GM21447 (cell line): ENCODE results near the gene SMURF2.

Experiments
- ATAC-seq: cut with Tn5 transposase; IDR thresholded peaks from one replicate; pipeline ENCODE4 v1.9.1; 2021; ENCODE audit not compliant: unreplicated experiment

SMURF2 gene

GRCh38 chr17:64505340-64506200 is 156.5 kb downstream of the SMURF2 start:
- ATAC-seq: peak; percentile 33

GRCh38 chr17:64504769-64505339 is 157.3 kb downstream of the SMURF2 start:
- no peak for ATAC-seq

GRCh38 chr17:64503821-64504768 is 158.0 kb downstream of the SMURF2 start:
- ATAC-seq: no peak

DNA sequence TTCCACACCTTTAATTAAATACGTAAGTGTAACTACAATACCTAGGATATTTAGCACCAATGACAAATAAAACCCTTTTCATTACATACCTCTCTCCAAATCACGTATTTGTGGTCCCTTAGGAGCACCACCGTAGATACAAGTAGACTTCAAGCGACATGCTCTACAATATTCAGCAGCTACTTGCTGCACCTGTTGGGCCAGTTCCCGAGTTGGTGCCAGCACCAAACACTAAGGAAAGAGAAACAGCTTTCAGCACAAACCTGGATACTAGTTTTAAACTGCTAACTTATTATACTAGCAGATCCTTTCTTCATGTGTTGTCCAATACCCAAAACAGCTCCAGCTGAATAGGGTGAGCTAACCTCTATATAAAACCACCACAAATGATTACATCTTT is 158.8 kb downstream of the SMURF2 start:
- no peak for ATAC-seq

DNA sequence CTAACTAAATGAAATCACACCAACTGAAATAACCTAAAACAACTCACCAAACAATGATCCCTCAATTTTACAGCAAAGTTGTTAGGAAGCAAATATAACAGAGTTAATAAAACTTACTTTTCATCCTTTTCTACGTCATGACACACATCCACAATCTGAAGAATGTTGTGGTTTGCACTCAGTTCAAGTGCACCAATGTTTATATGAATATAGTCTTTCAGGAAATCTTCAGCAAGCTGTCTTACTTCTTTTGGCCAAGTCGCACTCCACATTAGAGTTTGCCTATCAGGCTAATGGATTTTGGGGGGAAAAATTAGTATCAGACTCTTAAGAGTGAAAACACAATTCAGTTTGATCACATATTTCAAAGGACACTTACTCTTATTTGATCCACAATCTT is 159.3 kb downstream of the SMURF2 start:
- ATAC-seq: no peak

DNA sequence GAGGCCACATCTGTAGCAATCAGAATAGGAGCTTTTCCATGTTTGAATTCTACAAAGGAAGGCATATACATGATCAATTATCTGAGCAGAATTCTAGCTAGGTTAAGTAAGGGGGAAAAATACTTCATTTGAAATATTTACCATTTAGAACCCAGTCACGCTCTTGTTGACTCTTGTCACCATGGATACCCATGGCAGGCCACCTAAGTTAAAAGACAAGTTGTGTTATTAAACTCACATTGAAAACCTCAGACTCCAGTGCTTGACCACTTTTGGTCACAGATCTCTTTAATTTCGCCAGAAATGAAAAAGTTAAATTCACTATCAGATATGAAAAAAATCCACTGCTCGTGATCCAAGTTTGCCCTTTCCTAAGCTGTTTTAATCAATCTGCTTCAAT is 160.1 kb downstream of the SMURF2 start:
- ATAC-seq: no peak

DNA sequence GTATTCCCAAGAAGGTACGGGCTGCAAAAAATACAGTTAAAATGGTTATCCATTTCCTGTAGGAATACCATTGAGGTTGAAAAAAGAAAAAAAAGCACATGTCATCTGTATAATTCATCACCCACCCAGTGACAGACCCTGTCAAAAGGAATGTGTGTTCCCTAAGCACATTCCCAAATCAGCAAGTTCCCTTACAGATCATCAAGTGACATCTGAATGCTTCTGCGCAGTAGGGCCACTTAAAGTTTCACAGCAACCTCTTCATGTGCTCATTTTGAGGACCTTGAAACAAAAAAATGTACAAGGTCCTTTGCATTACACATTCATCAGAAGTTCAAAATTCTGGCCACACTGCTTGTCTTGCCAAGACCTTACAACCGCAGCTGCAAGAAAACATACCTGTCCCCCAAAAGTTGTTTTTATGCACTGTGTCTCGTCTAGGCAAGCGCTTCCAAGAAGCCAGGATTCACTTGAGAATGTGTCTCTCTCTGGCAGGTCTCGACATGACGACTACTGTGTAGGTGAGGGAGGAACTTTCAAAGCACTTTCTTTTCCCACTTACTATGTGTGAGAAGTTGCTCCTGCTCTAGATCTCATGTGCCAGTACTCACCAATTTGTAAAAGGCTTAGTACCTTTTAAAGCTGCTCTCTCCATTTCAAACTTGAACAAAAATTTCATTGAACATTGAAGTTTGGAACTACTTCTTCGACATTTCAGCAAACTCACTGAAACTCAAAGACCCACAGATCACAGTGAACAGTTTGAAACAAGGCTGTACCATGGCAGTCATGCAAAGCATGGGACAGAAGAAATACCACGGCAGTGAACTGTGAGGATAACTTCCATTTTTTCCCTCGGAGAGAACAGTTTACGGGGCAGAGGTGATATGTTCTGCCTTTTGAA is 161.0 kb downstream of the SMURF2 start:
- ATAC-seq: no peak

GRCh38 chr17:64500487-64500859 is 161.6 kb downstream of the SMURF2 start:
- no peak for ATAC-seq

- no peak for ATAC-seq
These were observed 162.2 kb downstream of the SMURF2 start for GRCh38 chr17:64499805-64500486.

DNA sequence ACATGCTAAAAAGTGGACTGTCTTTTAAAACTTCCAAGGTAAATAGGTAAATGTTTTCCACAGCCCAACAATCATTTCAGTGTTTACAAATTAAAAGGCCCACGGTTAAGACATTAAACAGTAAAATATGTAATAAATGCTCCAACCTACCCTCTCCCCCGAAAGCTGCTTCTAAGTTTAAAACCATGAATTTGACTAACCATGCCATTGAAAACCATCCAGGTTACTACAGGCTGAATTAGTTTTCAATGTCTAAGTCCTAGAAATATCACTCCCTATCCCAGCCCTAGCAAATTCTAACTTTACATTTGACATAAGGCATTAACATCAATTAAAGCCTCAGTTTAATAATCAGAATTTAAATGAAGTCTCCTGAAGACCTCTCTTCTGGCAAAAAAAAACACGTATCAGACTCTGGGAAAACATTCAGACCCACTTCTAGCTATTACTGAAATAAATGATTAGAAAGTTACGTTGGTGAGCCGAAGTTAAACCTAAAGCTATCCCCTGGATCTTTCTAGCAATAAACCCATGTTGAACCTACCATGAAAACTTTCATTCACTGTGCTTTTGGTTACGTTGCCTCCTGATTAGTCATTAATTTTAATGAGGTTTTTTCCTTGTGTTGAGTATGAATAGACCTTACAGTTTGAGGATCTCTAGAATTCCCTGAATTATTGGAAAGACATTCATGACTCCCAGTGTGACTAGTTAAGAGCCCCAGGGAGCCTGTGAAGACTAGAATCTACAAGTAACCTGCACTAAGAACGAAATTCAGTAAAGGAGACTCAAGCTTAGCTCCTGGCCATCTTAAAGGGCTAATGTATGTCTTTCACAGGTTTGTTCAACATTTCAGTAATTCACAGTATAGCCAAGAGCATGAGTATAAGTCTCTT is 163.6 kb downstream of the SMURF2 start:
- no peak for ATAC-seq

DNA sequence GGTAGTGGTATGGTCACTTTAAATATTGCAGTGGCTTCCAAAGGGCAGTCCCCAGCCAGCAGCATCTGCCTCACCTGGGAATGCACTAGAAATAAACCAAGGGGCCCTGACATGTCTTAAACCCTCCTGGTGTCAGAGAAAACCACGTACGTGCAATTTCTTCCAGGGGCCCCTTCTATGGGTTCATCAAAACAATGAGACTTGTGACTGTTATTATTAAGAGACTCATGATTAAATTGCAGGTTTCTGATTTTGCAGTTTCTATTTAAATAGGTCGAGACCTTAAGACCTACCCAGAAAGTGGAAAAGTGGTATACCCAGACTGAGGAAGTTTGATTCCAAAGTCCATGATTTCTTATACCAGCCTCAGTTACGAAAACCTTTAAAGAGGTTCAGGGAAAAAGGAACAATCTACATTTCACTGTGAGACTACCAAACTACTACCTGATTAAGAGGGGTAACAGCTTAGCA is 164.5 kb downstream of the SMURF2 start:
- ATAC-seq: no peak

DNA sequence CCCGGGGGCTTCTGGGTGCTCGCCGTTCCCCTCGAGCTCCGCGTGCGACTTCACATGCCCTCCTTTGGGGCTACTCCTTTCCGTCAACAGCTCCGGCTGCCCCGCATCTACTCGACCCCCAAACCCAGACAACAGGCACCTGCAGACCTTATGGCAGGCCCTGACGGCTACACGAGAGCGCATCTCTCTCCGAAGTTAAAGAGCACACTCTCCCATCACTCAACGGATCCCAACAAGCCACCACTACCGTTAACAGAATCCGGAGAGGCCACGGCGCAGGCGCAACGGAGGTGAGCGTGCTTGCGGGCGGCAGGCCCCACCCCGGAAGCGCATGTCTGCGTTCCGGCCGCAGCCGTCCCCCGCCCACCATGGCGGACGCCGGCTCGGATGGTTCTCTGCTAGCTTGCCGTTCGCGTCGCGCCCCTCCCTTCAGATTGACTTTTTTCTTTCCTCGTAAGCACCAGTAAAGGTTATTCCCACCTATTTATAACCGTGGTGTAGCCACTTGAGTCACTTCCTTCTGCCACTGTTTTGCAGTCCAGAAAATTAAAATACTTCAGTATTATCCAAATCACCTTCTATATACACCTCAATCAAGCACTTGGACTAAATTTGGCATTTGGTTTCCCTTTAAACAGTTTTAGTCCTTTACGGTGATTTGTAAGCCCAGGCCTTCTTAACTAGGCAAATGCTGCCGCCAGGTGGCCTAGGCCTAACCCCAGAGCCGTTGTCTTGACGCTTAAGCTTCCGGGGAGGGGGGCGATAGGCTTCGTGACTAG is 165.1 kb downstream of the SMURF2 start, which contains the start of gene POLG2:
Gene POLG2, minus strand, starts transcription at position 269 of the 779 bp plus-strand sequence. Its CDS starts 86 bp downstream, at position 183.
- peak; percentile 84 for ATAC-seq

- no peak for ATAC-seq
These were observed 165.7 kb downstream of the SMURF2 start for GRCh38 chr17:64496348-64496785.
